ENCODE data around the gene COX7A2. TPM values are rescaled to one million over a fixed set of nuclear protein-coding genes. Genes with fewer than 3 reads are reported as not detected.

COX7A2 gene
- total RNA-seq, 1 experiment from 2014 or later = 600 TPM

DNA sequence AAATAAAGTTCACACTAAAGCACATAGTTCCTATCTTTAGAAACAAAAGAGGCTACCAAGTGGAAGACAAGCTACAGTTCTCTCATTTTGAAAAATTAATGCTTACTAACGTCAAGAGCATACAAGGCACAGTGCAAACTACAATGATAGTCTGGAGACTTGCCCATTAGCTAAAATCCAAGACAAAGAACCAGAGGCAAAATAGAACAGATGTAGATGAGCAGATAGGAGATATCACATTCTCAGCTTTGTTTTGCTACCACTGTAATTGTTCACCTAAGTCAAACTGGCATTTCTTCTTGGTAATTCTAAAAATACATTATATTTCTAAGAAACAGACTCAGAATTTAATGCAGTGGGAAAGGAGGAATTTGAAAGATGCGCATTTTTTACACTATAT lies 35.8 kb upstream of the COX7A2 start:
- peaks cover 6 to 16% of the 10 kb centered on the region in 2 experiments; a peak in 3 of 4 replicates for H3K4me1 ChIP-seq (ENCODE audit: control insufficient read depth in 1 of 2, insufficient read depth in 2 of 2, low read length in 2 of 2)
- H3K9me3 ChIP-seq (ENCODE audit: control insufficient read depth in 1 of 2, insufficient read depth in 1 of 2, low read depth in 1 of 2, low read length in 2 of 2) = no peaks in the 10 kb centered on the region
- H3K9me2 ChIP-seq (ENCODE audit: insufficient read depth) = no peaks in the 10 kb centered on the region
- TF ChIP-seq, protein P1, sequence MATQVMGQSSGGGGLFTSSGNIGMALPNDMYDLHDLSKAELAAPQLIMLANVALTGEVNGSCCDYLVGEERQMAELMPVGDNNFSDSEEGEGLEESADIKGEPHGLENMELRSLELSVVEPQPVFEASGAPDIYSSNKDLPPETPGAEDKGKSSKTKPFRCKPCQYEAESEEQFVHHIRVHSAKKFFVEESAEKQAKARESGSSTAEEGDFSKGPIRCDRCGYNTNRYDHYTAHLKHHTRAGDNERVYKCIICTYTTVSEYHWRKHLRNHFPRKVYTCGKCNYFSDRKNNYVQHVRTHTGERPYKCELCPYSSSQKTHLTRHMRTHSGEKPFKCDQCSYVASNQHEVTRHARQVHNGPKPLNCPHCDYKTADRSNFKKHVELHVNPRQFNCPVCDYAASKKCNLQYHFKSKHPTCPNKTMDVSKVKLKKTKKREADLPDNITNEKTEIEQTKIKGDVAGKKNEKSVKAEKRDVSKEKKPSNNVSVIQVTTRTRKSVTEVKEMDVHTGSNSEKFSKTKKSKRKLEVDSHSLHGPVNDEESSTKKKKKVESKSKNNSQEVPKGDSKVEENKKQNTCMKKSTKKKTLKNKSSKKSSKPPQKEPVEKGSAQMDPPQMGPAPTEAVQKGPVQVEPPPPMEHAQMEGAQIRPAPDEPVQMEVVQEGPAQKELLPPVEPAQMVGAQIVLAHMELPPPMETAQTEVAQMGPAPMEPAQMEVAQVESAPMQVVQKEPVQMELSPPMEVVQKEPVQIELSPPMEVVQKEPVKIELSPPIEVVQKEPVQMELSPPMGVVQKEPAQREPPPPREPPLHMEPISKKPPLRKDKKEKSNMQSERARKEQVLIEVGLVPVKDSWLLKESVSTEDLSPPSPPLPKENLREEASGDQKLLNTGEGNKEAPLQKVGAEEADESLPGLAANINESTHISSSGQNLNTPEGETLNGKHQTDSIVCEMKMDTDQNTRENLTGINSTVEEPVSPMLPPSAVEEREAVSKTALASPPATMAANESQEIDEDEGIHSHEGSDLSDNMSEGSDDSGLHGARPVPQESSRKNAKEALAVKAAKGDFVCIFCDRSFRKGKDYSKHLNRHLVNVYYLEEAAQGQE (IDR thresholded peaks at IDR 0.05; ENCODE audit: low read depth) = no peak
- TF ChIP-seq ELF1 (IDR thresholded peaks at IDR 0.05; ENCODE audit: borderline replicate concordance, low read depth) (no peak), CEBPB (IDR thresholded peaks at IDR 0.05; ENCODE audit: low read depth) (no peak), YY1 (IDR thresholded peaks at IDR 0.05; ENCODE audit: extremely low read depth, insufficient replicate concordance, low read depth, low read length) (no peak), ZFX (IDR thresholded peaks at IDR 0.05) (no peak), TCF7L2 (IDR thresholded peaks at IDR 0.05; ENCODE audit: borderline replicate concordance, extremely low read depth, insufficient read depth, insufficient read length) (no peak), POLR2A (IDR thresholded peaks at IDR 0.05; ENCODE audit: borderline replicate concordance, extremely low read depth, insufficient read depth, insufficient read length) (no peak), ZNF274 (IDR thresholded peaks at IDR 0.05; ENCODE audit: low read depth, low read length) (no peak), JUND (IDR thresholded peaks at IDR 0.05) (no peak), CBX3 (IDR thresholded peaks at IDR 0.05; ENCODE audit: low read depth) (no peak), POLR2AphosphoS5 (IDR thresholded peaks at IDR 0.05; ENCODE audit: low read depth, low read length) (no peak), RAD21 (IDR thresholded peaks at IDR 0.05; ENCODE audit: low read depth) (no peak), SRF (IDR thresholded peaks at IDR 0.05; ENCODE audit: low read depth) (no peak), EZH2phosphoT487 (IDR thresholded peaks at IDR 0.05; ENCODE audit: borderline replicate concordance) (no peak)
- TF ChIP-seq, protein P2, sequence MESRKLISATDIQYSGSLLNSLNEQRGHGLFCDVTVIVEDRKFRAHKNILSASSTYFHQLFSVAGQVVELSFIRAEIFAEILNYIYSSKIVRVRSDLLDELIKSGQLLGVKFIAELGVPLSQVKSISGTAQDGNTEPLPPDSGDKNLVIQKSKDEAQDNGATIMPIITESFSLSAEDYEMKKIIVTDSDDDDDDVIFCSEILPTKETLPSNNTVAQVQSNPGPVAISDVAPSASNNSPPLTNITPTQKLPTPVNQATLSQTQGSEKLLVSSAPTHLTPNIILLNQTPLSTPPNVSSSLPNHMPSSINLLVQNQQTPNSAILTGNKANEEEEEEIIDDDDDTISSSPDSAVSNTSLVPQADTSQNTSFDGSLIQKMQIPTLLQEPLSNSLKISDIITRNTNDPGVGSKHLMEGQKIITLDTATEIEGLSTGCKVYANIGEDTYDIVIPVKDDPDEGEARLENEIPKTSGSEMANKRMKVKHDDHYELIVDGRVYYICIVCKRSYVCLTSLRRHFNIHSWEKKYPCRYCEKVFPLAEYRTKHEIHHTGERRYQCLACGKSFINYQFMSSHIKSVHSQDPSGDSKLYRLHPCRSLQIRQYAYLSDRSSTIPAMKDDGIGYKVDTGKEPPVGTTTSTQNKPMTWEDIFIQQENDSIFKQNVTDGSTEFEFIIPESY (IDR thresholded peaks at IDR 0.05; ENCODE audit: extremely low read depth, insufficient replicate concordance, low read length) = no peak
- TF ChIP-seq, protein P3, sequence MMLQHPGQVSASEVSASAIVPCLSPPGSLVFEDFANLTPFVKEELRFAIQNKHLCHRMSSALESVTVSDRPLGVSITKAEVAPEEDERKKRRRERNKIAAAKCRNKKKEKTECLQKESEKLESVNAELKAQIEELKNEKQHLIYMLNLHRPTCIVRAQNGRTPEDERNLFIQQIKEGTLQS (IDR thresholded peaks at IDR 0.05) = no peak
- TF ChIP-seq, protein P4, sequence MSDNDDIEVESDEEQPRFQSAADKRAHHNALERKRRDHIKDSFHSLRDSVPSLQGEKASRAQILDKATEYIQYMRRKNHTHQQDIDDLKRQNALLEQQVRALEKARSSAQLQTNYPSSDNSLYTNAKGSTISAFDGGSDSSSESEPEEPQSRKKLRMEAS (IDR thresholded peaks at IDR 0.05) = no peak
- ChIA-PET POLR2A (no interaction called here), RAD21 (ENCODE audit: low non-redundant PET in 1 of 2, low total read pairs in 2 of 2, uncharacterized antibody in 2 of 2, unreplicated experiment in 2 of 2) (interaction anchor here in 1 of 2 experiments (0.7 kb wide), 1 partner anchor 1195 kb away, joined by 3 read pairs; no protein-coding TSS in a partner anchor), CTCF (no interaction called here)
- no TSS peak for BruUV-seq (replicated peaks)
- no peak for ATAC-seq
- H3K79me2 ChIP-seq (ENCODE audit: insufficient read depth, low read length) = peaks cover 97% of the 10 kb centered on the region
- no peak overlapping the region for H3K27ac ChIP-seq (ENCODE audit: low read depth, low read length)
- H3K27me3 ChIP-seq (ENCODE audit: insufficient read depth, low read length) = no peaks in the 10 kb centered on the region
- no peak overlapping the region for H3K4me2 ChIP-seq (ENCODE audit: low read length)
- H3K36me3 ChIP-seq (ENCODE audit: control insufficient read depth in 1 of 2, insufficient read depth in 2 of 2, low read length in 2 of 2) = 0 out of 4 replicates have a peak, but pooled peaks cover 0 to under 1% of the 10 kb centered on the region in 2 experiments
- no peak for DNase-seq (ENCODE audit: low read depth, low spot score)
- intact Hi-C loops (cut with micrococcal nuclease) = no loop called here
- H2AFZ ChIP-seq (ENCODE audit: low read depth, low read length, poor library complexity, severe bottlenecking) = no peak overlapping the region
- no peaks in the 10 kb centered on the region for H4K20me1 ChIP-seq (ENCODE audit: insufficient read depth)
- H3K4me3 ChIP-seq (replicated peaks in 1 of 2; ENCODE audit: low read depth in 1 of 2, low read length in 2 of 2) = no peak overlapping the region
- no peak overlapping the region for H3K9ac ChIP-seq (ENCODE audit: low read length)
